GM19452 (cell line): ENCODE data around the gene HNRNPA1.

ENCODE experiments used
- ATAC-seq: cut with Tn5 transposase; IDR thresholded peaks from one replicate; pipeline ENCODE4 v1.9.1; 2021; ENCODE audit not compliant: unreplicated experiment

HNRNPA1 gene

GRCh38 chr12:54333420-54334034, 53.0 kb downstream of the HNRNPA1 start:
- no peak for ATAC-seq
